ENCODE measurements around the gene ZPBP2.
"Not testable (repeated sequence)": the region's sequence is repeated elsewhere in the genome, so short reads cannot be mapped to it uniquely, and the experiment has no call there.

ZPBP2 gene
- total RNA-seq = 0 to 0.03 (median 0) reads per million in 18 experiments

GRCh38 chr17:39867880-39868553 is at the start of gene ZPBP2:
Gene ZPBP2 (plus strand): TSS chr17:39868202. CDS start chr17:39868355, 153 bp downstream.
- DNase-seq = no peak

GRCh38 chr17:39818358-39819000 is 49.5 kb upstream of the ZPBP2 start:
- no peak for DNase-seq

- DNase-seq = no peak
Measured at GRCh38 chr17:39820541-39820940, 47.5 kb upstream of the ZPBP2 start.

- no peak for DNase-seq
Measured at GRCh38 chr17:39820987-39821386, 47.0 kb upstream of the ZPBP2 start.

- peak; percentile 23 to 52 for DNase-seq
Measured at GRCh38 chr17:39822051-39822451, 46.0 kb upstream of the ZPBP2 start.

- no peak for DNase-seq
Measured at GRCh38 chr17:39823407-39824054, 44.5 kb upstream of the ZPBP2 start.

- no peak for DNase-seq
Measured at GRCh38 chr17:39826334-39826733, 41.7 kb upstream of the ZPBP2 start.

GRCh38 chr17:39828443-39828842 is 39.6 kb upstream of the ZPBP2 start:
- DNase-seq = no peak

- no peak for DNase-seq
Measured at GRCh38 chr17:39831588-39831987, 36.4 kb upstream of the ZPBP2 start.

GRCh38 chr17:39834017-39834416 is 34.0 kb upstream of the ZPBP2 start:
- DNase-seq = no peak

- no peak for DNase-seq
Measured at GRCh38 chr17:39835038-39835786, 32.8 kb upstream of the ZPBP2 start.

- no peak for DNase-seq
Measured at GRCh38 chr17:39836117-39836516, 31.9 kb upstream of the ZPBP2 start.

- no peak for DNase-seq
Measured at GRCh38 chr17:39838057-39838456, 29.9 kb upstream of the ZPBP2 start.

- DNase-seq = no peak
Measured at GRCh38 chr17:39838784-39839183, 29.2 kb upstream of the ZPBP2 start.

GRCh38 chr17:39841134-39841683 is 26.8 kb upstream of the ZPBP2 start:
- no peak for DNase-seq

GRCh38 chr17:39845052-39845846 is 22.8 kb upstream of the ZPBP2 start:
- no peak for DNase-seq

- DNase-seq = no peak
Measured at GRCh38 chr17:39846205-39846604, 21.8 kb upstream of the ZPBP2 start.

- DNase-seq = no peak
Measured at GRCh38 chr17:39848600-39848999, 19.4 kb upstream of the ZPBP2 start.

GRCh38 chr17:39850186-39850585 is 17.8 kb upstream of the ZPBP2 start:
- not testable (repeated sequence) for DNase-seq

GRCh38 chr17:39852239-39852638 is 15.8 kb upstream of the ZPBP2 start:
- no peak for DNase-seq

GRCh38 chr17:39854909-39855308 is 13.1 kb upstream of the ZPBP2 start:
- no peak for DNase-seq

All from inflammatory macrophage (primary cell).